Measurements from ENCODE around the gene PPP1R27.

DNA sequence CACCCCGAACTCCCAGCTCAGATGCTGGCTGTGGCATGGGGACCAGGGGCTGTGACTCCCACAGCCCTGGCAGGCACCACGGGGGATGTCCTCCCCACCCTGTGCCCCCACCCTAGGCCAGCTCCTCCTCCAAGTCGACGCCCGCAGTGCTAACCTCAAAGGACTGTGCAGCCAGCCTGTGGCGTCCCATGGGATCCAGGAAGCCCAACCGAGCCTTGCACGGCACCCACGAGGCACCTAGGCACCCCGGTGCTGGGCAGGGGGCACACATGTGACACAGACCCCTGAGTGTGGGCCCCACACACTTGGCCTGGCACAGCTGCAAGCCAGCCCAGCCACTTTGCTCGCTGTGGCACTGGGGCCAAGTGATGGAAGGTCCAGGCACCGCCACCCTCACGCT, 27.0 kb downstream of the PPP1R27 start:
- TF ChIP-seq CTCF (IDR thresholded peaks at IDR 0.05; ENCODE audit: borderline replicate concordance, extremely low read depth, low read length, poor library complexity, severe bottlenecking) (no peak), EZH2 (IDR thresholded peaks at IDR 0.05; ENCODE audit: borderline replicate concordance, low read depth, low read length, severe bottlenecking) (no peak)

Data from DND-41 (cell line).